ENCODE data around the gene IL1RAP.
"Not testable (repeated sequence)": the region's sequence is repeated elsewhere in the genome, so short reads cannot be mapped to it uniquely, and the experiment has no call there.

DNA sequence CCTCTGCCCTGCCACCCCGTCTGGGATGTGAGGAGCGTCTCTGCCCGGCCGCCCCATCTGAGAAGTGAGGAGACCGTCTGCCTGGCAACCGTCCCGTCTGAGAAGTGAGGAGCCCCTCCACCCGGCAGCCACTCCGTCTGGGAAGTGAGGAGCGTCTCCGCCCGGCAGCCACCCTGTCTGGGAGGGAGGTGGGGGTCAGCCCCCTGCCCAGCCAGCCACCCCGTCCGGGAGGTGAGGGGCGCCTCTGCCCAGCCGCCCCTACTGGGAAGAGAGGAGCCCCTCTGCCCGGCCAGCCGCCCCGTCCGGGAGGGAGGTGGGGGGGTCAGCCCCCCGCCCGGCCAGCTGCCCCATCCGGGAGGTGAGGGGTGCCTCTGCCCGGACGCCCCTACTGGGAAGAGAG lies 40.6 kb upstream of the IL1RAP start:
- TF ChIP-seq EZH2 (IDR thresholded peaks at IDR 0.05; ENCODE audit: insufficient read depth, poor library complexity, severe bottlenecking); EZH2phosphoT487 (IDR thresholded peaks at IDR 0.05; ENCODE audit: insufficient read depth, low read depth): not testable (repeated sequence)

Data from GM23248 (cell line).